ENCODE measurements around the gene ADARB2. TPM values are rescaled to one million over a fixed set of nuclear protein-coding genes. Genes with fewer than 3 reads are reported as not detected.

ADARB2 gene
- total RNA-seq, 3 donors from 2014 or later: 0.31 to 4.2 TPM; not detected in 1

DNA sequence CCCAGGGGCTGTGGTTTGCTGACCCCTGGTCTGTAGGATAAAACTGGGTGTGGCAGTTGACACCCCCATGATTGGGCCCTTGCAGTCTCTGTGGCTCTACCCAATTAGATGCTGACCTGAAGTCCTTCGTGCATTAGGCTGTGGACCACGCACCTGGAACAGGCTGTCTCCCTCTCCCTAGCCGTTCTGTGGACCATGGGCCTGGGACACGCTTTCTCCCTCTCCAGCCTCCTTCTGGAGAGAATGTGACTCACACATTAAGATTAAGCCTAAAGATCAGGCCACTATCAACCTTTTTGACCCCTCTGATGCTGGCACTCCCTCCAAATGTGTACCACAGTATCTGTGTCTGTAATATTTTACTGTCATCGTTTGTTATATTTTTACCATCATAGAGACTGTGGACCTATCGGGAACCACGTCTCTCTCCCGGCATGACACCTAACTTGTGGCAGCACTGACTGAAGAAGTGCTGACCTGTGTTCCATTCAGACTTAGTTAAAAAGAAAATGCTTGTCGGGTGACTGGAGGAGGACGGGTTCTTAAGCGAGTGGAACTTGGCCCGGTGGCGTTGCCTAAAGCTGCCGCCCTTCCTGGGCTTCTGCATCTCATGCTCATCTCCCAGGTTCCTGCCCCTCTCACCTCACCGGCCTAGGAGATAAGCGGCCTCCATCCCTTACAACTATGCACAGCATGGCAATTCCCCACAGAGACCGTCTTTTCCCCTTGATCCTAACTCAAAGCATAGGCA lies 588.3 kb downstream of the ADARB2 start:
- H3K9me3 ChIP-seq: peaks cover 13% of the 10 kb centered on the region
- no peaks in the 10 kb centered on the region for H3K4me1 ChIP-seq (ENCODE audit: low read depth)
- no peak for ATAC-seq
- H3K4me3 ChIP-seq: no peak overlapping the region
- H3K36me3 ChIP-seq (ENCODE audit: low read depth): no peaks in the 10 kb centered on the region
- no peak for DNase-seq
- TF ChIP-seq, protein P1, sequence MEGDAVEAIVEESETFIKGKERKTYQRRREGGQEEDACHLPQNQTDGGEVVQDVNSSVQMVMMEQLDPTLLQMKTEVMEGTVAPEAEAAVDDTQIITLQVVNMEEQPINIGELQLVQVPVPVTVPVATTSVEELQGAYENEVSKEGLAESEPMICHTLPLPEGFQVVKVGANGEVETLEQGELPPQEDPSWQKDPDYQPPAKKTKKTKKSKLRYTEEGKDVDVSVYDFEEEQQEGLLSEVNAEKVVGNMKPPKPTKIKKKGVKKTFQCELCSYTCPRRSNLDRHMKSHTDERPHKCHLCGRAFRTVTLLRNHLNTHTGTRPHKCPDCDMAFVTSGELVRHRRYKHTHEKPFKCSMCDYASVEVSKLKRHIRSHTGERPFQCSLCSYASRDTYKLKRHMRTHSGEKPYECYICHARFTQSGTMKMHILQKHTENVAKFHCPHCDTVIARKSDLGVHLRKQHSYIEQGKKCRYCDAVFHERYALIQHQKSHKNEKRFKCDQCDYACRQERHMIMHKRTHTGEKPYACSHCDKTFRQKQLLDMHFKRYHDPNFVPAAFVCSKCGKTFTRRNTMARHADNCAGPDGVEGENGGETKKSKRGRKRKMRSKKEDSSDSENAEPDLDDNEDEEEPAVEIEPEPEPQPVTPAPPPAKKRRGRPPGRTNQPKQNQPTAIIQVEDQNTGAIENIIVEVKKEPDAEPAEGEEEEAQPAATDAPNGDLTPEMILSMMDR (IDR thresholded peaks at IDR 0.05): no peak
- intact Hi-C loops (cut with DNase I, micrococcal nuclease): no loop called here

DNA sequence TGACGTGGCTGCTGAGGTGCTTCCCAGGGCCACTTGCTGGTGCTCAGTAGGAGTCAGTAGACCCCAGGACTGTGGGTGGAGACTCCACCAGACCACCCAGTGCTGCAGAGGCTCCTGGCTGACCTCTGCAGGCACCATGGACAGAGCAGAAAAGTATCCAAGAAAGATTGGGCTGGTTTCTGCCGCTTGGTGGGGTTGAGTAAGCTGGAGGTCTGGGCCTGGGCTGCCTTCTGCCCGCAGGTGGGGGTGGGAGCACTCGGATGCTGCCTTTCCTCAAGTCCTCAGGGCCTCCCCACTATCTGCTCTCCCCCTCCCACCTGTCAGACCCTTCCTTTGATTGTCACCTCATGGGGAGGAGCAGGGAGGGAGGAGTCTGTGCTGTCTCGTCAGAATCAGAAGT lies 589.5 kb downstream of the ADARB2 start:
- H3K4me1 ChIP-seq (ENCODE audit: low read depth): no peaks in the 10 kb centered on the region
- H3K4me3 ChIP-seq: no peak overlapping the region
- intact Hi-C loops (cut with DNase I, micrococcal nuclease): no loop called here
- H3K36me3 ChIP-seq (ENCODE audit: low read depth): no peaks in the 10 kb centered on the region
- H3K9me3 ChIP-seq: peaks cover 13% of the 10 kb centered on the region
- no peak for ATAC-seq
- no peak for DNase-seq
- TF ChIP-seq, protein P1 (IDR thresholded peaks at IDR 0.05): no peak

DNA sequence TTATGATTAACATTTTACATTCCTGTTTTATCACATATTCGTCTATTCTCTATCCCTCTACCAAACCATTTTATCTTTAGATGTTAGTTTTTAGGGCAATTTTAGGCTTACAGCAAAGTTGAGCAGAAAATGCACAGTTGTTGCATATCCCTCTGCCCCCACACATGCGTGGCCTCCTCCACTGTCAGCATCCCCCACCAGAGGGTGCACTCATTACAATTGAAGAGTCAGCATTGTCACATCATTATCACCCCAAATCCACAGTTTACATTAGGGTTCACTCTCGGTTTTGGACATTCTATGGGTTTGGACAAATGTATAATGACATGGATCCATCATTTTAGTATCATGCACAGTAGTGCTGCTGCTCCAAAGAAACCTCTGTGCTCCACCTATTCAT lies 594.7 kb downstream of the ADARB2 start:
- intact Hi-C loops (cut with DNase I, micrococcal nuclease): no loop called here

DNA sequence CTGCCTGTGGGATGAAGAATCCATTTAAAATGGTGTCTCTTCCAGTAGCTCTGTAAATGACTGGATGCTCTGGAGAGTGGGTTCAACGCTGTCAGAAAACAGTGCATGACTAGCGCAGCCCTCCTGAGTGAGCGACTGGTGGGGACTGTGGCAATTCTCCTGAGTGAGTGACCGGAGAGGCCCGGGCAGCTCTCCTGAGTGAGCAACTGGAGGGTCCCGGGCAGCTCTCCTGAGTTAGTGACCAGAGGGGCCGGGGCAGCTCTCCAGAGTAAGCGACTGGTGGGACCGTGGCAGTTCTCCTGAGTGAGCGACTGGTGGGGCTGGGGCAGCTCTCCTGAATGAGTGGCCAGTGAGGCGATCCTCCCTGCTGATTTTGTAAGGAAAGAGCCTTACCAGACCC lies 595.6 kb downstream of the ADARB2 start:
- TF ChIP-seq, protein P1 (IDR thresholded peaks at IDR 0.05): no peak
- intact Hi-C loops (cut with DNase I, micrococcal nuclease): no loop called here
- Histone ChIP-seq H3K36me3 (ENCODE audit: low read depth) (no peaks in the 10 kb centered on the region), H3K9me3 (peaks cover 18% of the 10 kb centered on the region), H3K4me3 (no peak overlapping the region), H3K4me1 (ENCODE audit: low read depth) (peaks cover 3% of the 10 kb centered on the region)
- ATAC-seq: no peak
- DNase-seq: no peak

More for the DNA sequence above, 594.7 kb downstream of the ADARB2 start:
- no peaks in the 10 kb centered on the region for H3K4me1 ChIP-seq (ENCODE audit: low read depth)
- TF ChIP-seq, protein P1 (IDR thresholded peaks at IDR 0.05): no peak
- no peaks in the 10 kb centered on the region for H3K36me3 ChIP-seq (ENCODE audit: low read depth)
- H3K4me3 ChIP-seq: no peak overlapping the region
- ATAC-seq: no peak
- H3K9me3 ChIP-seq: peaks cover 18% of the 10 kb centered on the region
- DNase-seq: no peak

DNA sequence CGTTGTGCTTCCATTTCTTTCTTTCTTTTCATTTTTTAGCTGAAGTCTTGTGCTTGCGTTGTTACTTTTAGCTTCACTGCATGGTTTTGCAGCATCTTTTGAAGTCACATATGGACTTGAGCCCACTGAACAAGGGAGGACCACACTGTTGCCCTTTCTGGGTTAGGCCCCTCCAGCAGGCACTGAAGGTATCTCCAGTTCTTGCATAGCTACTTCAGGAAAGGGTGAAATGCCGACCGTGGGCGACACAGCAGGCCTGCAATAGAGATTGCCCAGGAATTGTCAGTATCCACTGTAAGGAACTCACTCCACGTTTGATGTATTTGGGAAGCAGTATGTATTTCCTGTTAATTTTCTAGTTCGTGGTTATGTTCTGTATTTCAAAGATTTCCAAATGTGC lies 596.1 kb downstream of the ADARB2 start:
- TF ChIP-seq, protein P1 (IDR thresholded peaks at IDR 0.05): no peak
- Histone ChIP-seq H3K4me1 (ENCODE audit: low read depth) (peaks cover 5% of the 10 kb centered on the region), H3K36me3 (ENCODE audit: low read depth) (no peaks in the 10 kb centered on the region), H3K4me3 (no peak overlapping the region), H3K9me3 (peaks cover 14% of the 10 kb centered on the region)
- DNase-seq (no peak), ATAC-seq (no peak)
- intact Hi-C loops (cut with DNase I, micrococcal nuclease): no loop called here
